H9 (cell line): ENCODE measurements around the gene ISCA1. TPM values are rescaled to one million over a fixed set of nuclear protein-coding genes. Genes with fewer than 3 reads are reported as not detected.

Experiments
- DNase-seq: peaks from one replicate; pipeline ENCODE4 v3.0.0-alpha.2; 2017
- H2AFZ ChIP-seq: one replicate; pipeline ENCODE4 v1.6.1; 2013; ENCODE audit warnings: mild to moderate bottlenecking, low read length, control low read depth, moderate library complexity
- H2AK5ac ChIP-seq: 2 replicates; pipeline ENCODE4 v1.6.1; 2013; ENCODE audit warnings: low read length, control low read depth, mixed read lengths; ENCODE audit not compliant: insufficient read length
- H2BK120ac ChIP-seq: one replicate; pipeline ENCODE4 v1.6.1; 2013; ENCODE audit warnings: low read depth, mild to moderate bottlenecking, low read length, control low read depth, inconsistent platforms; ENCODE audit not compliant: poor library complexity, severe bottlenecking
- H2BK12ac ChIP-seq: 2 replicates; pipeline ENCODE4 v1.6.1; 2013; ENCODE audit warnings: low read length, control low read depth, mixed read lengths, low read depth; ENCODE audit not compliant: insufficient read length
- H2BK15ac ChIP-seq: 2 replicates; pipeline ENCODE4 v1.6.1; 2013; ENCODE audit warnings: low read depth, low read length, control low read depth
- H2BK20ac ChIP-seq: one replicate; pipeline ENCODE4 v1.6.1; 2013; ENCODE audit warnings: low read depth, mild to moderate bottlenecking, low read length, control low read depth, inconsistent platforms; ENCODE audit not compliant: poor library complexity, severe bottlenecking
- H2BK5ac ChIP-seq: 2 replicates; pipeline ENCODE4 v1.6.1; 2013; ENCODE audit warnings: low read length, control low read depth, mixed read lengths; ENCODE audit not compliant: insufficient read length
- H3K14ac ChIP-seq: 2 replicates; pipeline ENCODE4 v1.6.1; 2013; ENCODE audit warnings: low read length, control low read depth; ENCODE audit not compliant: insufficient read depth
- H3K18ac ChIP-seq: 2 replicates; pipeline ENCODE4 v1.6.1; 2013; ENCODE audit warnings: low read depth, mild to moderate bottlenecking, mixed read lengths, low read length, control low read depth; ENCODE audit not compliant: insufficient read length
- H3K23ac ChIP-seq: 2 replicates; pipeline ENCODE4 v1.6.1; 2013; ENCODE audit warnings: low read length, control low read depth, mixed read lengths, low read depth; ENCODE audit not compliant: insufficient read length
- H3K23me2 ChIP-seq: 2 replicates; pipeline ENCODE4 v1.6.1; 2013; ENCODE audit warnings: low read depth, mild to moderate bottlenecking, mixed read lengths, low read length, control low read depth; ENCODE audit not compliant: insufficient read length, poor library complexity, severe bottlenecking
- H3K27ac ChIP-seq: 2 replicates; pipeline ENCODE4 v1.5.1; 2013; ENCODE audit warnings: low read length, control low read depth, mixed read lengths, low read depth; ENCODE audit not compliant: insufficient read length
- H3K27me3 ChIP-seq: 2 replicates; pipeline ENCODE4 v1.6.1; 2013; ENCODE audit warnings: low read length, control low read depth, inconsistent platforms; ENCODE audit not compliant: insufficient read depth
- H3K4ac ChIP-seq: 2 replicates; pipeline ENCODE4 v1.6.1; 2013; ENCODE audit warnings: low read depth, mild to moderate bottlenecking, control low read depth, inconsistent platforms, low read length, moderate library complexity
- H3K4me1 ChIP-seq: 2 replicates; pipeline ENCODE4 v1.6.1; 2013; ENCODE audit warnings: low read length, control low read depth, inconsistent platforms; ENCODE audit not compliant: insufficient read depth
- H3K4me2 ChIP-seq: 2 replicates; pipeline ENCODE4 v1.6.1; 2013; ENCODE audit warnings: low read length, control low read depth, mixed read lengths; ENCODE audit not compliant: insufficient read length, insufficient read depth
- H3K56ac ChIP-seq: 2 replicates; pipeline ENCODE4 v1.6.1; 2013; ENCODE audit warnings: low read depth, mild to moderate bottlenecking, mixed read lengths, low read length, control low read depth; ENCODE audit not compliant: insufficient read length
- H3K79me1 ChIP-seq: 2 replicates; pipeline ENCODE4 v1.6.1; 2013; ENCODE audit warnings: low read depth, mild to moderate bottlenecking, moderate library complexity, low read length, control low read depth, inconsistent platforms; ENCODE audit not compliant: insufficient read depth, poor library complexity, severe bottlenecking
- H3K79me2 ChIP-seq: 2 replicates; pipeline ENCODE4 v1.6.1; 2013; ENCODE audit warnings: low read length, control low read depth, inconsistent platforms; ENCODE audit not compliant: insufficient read depth
- H3K9ac ChIP-seq: 2 replicates; pipeline ENCODE4 v1.6.1; 2013; ENCODE audit warnings: low read length, control low read depth, mixed read lengths; ENCODE audit not compliant: insufficient read length; ENCODE audit errors: extremely low read depth
- H3K9me3 ChIP-seq: one replicate; pipeline ENCODE4 v1.6.1; 2013; ENCODE audit warnings: low read depth, low read length, inconsistent platforms; ENCODE audit not compliant: control insufficient read depth
- H3T11ph ChIP-seq: one replicate; pipeline ENCODE4 v1.6.1; 2013; ENCODE audit warnings: mild to moderate bottlenecking, low read length, control low read depth, inconsistent platforms
- H4K20me1 ChIP-seq: one replicate; pipeline ENCODE4 v1.6.1; 2013; ENCODE audit not compliant: control insufficient read depth, insufficient read length, insufficient read depth
- H4K5ac ChIP-seq: 2 replicates; pipeline ENCODE4 v1.6.1; 2013; ENCODE audit warnings: low read depth, mild to moderate bottlenecking, mixed read lengths, low read length, control low read depth; ENCODE audit not compliant: insufficient read length
- H4K8ac ChIP-seq: replicated peaks from 2 replicates; pipeline ENCODE4 v1.6.1; 2013; ENCODE audit warnings: low read length, control low read depth, mixed read lengths, low read depth; ENCODE audit not compliant: insufficient read length
- H4K91ac ChIP-seq: 2 replicates; pipeline ENCODE4 v1.6.1; 2013; ENCODE audit warnings: low read depth, mild to moderate bottlenecking, moderate library complexity, mixed read lengths, low read length, control low read depth; ENCODE audit not compliant: insufficient read length
- H3K27ac Mint-ChIP-seq, 3 experiments: 2 replicates in 2 of 3; 3 replicates in 1 of 3; pipeline ENCODE4 v1.8.0; 2020 to 2021; ENCODE audit warnings: mixed read lengths in 3 of 3, mild to moderate bottlenecking in 1 of 3, moderate library complexity in 1 of 3
- H3K27me3 Mint-ChIP-seq: 2 replicates; pipeline ENCODE4 v1.8.0; 2021; ENCODE audit warnings: low read depth, mild to moderate bottlenecking, moderate library complexity, mixed read lengths
- H3K36me3 Mint-ChIP-seq, 3 experiments: 2 replicates in 2 of 3; 3 replicates in 1 of 3; pipeline ENCODE4 v1.8.0; 2020 to 2021; ENCODE audit warnings: low read depth in 3 of 3, mixed read lengths in 3 of 3; ENCODE audit not compliant: insufficient read depth in 1 of 3
- H3K4me1 Mint-ChIP-seq, 2 experiments: 2 replicates each; pipeline ENCODE4 v1.8.0; 2020; ENCODE audit warnings: mixed read lengths in 2 of 2
- H3K4me3 Mint-ChIP-seq, 2 experiments: 2 replicates in 1 of 2; 3 replicates in 1 of 2; pipeline ENCODE4 v1.8.0; 2020 to 2021; ENCODE audit warnings: mild to moderate bottlenecking in 2 of 2, mixed read lengths in 2 of 2, moderate library complexity in 1 of 2
- H3K9me3 Mint-ChIP-seq, 2 experiments: 2 replicates in 1 of 2; 3 replicates in 1 of 2; pipeline ENCODE4 v1.8.0; 2020; ENCODE audit warnings: mild to moderate bottlenecking in 2 of 2, mixed read lengths in 2 of 2, moderate library complexity in 1 of 2
- WGBS: extraction: QIAGEN DNeasy Blood & Tissue Kit; methylation state at CpG from one replicate; pipeline ENCODE4 v1.1.7; 2013; ENCODE audit warnings: missing lambda C conversion rate, low lambda C conversion rate, mixed read lengths; ENCODE audit not compliant: insufficient read length; ENCODE audit errors: extremely low coverage; 5-methylcytosine and 5-hydroxymethylcytosine counted together
- total RNA-seq: library from RNA; stranded (reverse); gene quantifications from 2 replicates; pipeline ENCODE4 v1.2.1, GENCODE V29; 2021
- TF ChIP-seq, protein P1 (sequence below): fragments of 200-600 bp; sonication (generic); conservative IDR thresholded peaks from 3 replicates; pipeline ENCODE4 v1.8.0; 2021; ENCODE audit warnings: antibody characterized with exemption, mild to moderate bottlenecking

ISCA1 gene
- total RNA-seq, 1 experiment from 2014 or later: 33.3 TPM

DNA sequence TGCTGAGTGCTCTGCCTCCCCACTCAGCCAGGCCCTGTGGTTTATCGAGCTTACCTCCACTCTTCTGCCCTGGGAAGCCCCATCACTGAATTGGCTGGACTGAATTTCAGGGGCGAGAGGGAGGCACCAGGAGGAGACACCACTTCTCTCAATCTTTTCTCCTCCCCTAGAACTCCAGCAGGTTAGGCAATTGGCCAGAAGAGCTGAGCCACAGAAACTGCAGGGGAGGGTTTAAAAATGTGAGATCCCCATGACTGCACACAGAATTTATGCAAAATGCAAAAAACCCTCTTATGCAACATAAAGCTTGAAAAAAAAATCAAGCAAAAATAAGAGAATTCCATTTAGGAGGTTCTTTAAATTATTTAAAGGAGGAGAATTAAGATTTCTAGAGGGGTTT is 42.0 kb upstream of the ISCA1 start:
- Mint-ChIP-seq H3K9me3 (no peaks in the 10 kb centered on the region), H3K4me1 (peaks cover 11 to 12% of the 10 kb centered on the region in 2 experiments), H3K27ac (peak overlapping the region in 1 of 3 experiments; percentile 67; a peak in 1 of 7 replicates), H3K4me3 (no peak overlapping the region), H3K36me3 (peaks cover 30 to 68% (median 63%) of the 10 kb centered on the region in 3 experiments; a peak in 6 of 7 replicates), H3K27me3 (no peaks in the 10 kb centered on the region)
- Histone ChIP-seq H3K79me2 (no peaks in the 10 kb centered on the region), H2BK12ac (no peak overlapping the region), H3K56ac (no peak overlapping the region), H3K9me3 (no peaks in the 10 kb centered on the region), H3K23ac (no peak overlapping the region), H2BK120ac (no peak overlapping the region), H3K9ac (no peak overlapping the region), H4K20me1 (no peaks in the 10 kb centered on the region), H3T11ph (no peak overlapping the region), H3K27ac (no peak overlapping the region), H3K14ac (no peak overlapping the region), H2AFZ (no peak overlapping the region), H3K18ac (no peak overlapping the region), H3K4me2 (no peak overlapping the region), H4K8ac (no peak overlapping the region), H3K79me1 (no peaks in the 10 kb centered on the region), H2BK15ac (no peak overlapping the region), H2BK5ac (no peak overlapping the region), H4K5ac (no peak overlapping the region), H3K27me3 (no peaks in the 10 kb centered on the region), H3K23me2 (no peaks in the 10 kb centered on the region), H3K4me1 (no peaks in the 10 kb centered on the region), H4K91ac (no peak overlapping the region), H2BK20ac (no peak overlapping the region), H3K4ac (no peak overlapping the region), H2AK5ac (no peak overlapping the region)
- TF ChIP-seq, protein P1, sequence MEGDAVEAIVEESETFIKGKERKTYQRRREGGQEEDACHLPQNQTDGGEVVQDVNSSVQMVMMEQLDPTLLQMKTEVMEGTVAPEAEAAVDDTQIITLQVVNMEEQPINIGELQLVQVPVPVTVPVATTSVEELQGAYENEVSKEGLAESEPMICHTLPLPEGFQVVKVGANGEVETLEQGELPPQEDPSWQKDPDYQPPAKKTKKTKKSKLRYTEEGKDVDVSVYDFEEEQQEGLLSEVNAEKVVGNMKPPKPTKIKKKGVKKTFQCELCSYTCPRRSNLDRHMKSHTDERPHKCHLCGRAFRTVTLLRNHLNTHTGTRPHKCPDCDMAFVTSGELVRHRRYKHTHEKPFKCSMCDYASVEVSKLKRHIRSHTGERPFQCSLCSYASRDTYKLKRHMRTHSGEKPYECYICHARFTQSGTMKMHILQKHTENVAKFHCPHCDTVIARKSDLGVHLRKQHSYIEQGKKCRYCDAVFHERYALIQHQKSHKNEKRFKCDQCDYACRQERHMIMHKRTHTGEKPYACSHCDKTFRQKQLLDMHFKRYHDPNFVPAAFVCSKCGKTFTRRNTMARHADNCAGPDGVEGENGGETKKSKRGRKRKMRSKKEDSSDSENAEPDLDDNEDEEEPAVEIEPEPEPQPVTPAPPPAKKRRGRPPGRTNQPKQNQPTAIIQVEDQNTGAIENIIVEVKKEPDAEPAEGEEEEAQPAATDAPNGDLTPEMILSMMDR: no peak
- no CpG with 5 or more reads among the region's 2 CpGs for WGBS
- DNase-seq: no peak
